CD14-positive monocyte (primary cell): ENCODE results near the gene NRF1. TPM values are rescaled to one million over a fixed set of nuclear protein-coding genes. Genes with fewer than 3 reads are reported as not detected.
A peak's percentile ranks its signal among the peaks of the same experiment; 100 is the strongest.

Experiments
- DNase-seq, 3 donors: peaks; one replicate each; pipeline ENCODE4 v3.0.0-alpha.2; 2011 to 2022
- H2AFZ ChIP-seq: 2 replicates; pipeline ENCODE4 v1.6.0; 2012; ENCODE audit warnings: mild to moderate bottlenecking, low read depth, low read length, inconsistent platforms; ENCODE audit not compliant: insufficient read depth, poor library complexity, severe bottlenecking
- H3K27ac ChIP-seq, 2 donors: 1 replicate in 1 of 2; 2 replicates in 1 of 2; pipeline ENCODE4 v1.5.1; 2012 to 2013; ENCODE audit warnings: low read length in 2 of 2, control low read depth in 1 of 2, inconsistent platforms in 1 of 2, low read depth in 1 of 2, mild to moderate bottlenecking in 1 of 2
- H3K27me3 ChIP-seq, 2 donors: one replicate each; pipeline versions ENCODE4 v1.6.0 to v1.6.1; 2011 to 2013; ENCODE audit warnings: low read length in 2 of 2; ENCODE audit not compliant: control insufficient read depth in 2 of 2, insufficient read depth in 2 of 2
- H3K36me3 ChIP-seq, 2 donors: replicated peaks in 1 of 2; 1 replicate in 1 of 2; 2 replicates in 1 of 2; pipeline versions ENCODE4 v1.5.1 to v1.6.1; 2012 to 2013; ENCODE audit warnings: low read length in 2 of 2, control low read depth in 1 of 2, inconsistent platforms in 1 of 2, mild to moderate bottlenecking in 1 of 2; ENCODE audit not compliant: insufficient read depth in 2 of 2, control insufficient read depth in 1 of 2
- H3K4me1 ChIP-seq, 2 donors: 1 replicate in 1 of 2; 2 replicates in 1 of 2; pipeline versions ENCODE4 v1.5.1 to v1.6.1; 2012 to 2013; ENCODE audit warnings: low read length in 2 of 2, control low read depth in 1 of 2, inconsistent platforms in 1 of 2, mild to moderate bottlenecking in 1 of 2, moderate library complexity in 1 of 2; ENCODE audit not compliant: insufficient read depth in 2 of 2, control insufficient read depth in 1 of 2
- H3K4me2 ChIP-seq: replicated peaks from 2 replicates; pipeline ENCODE3; 2012; ENCODE audit warnings: low read length, moderate library complexity, mild to moderate bottlenecking; ENCODE audit not compliant: poor library complexity, severe bottlenecking; ENCODE audit errors: extremely low read depth
- H3K4me3 ChIP-seq, 3 experiments: fragments of 200-600 bp in 1 of 3; sonication (generic) in 1 of 3; replicated peaks in 1 of 3; 1 replicate in 2 of 3; 2 replicates in 1 of 3; pipeline ENCODE4 v1.5.1; 2011 to 2013; ENCODE audit warnings: low read length in 3 of 3, mild to moderate bottlenecking in 3 of 3, control low read depth in 2 of 3, low read depth in 2 of 3, inconsistent platforms in 1 of 3, moderate library complexity in 1 of 3
- H3K79me2 ChIP-seq: 2 replicates; pipeline ENCODE4 v1.6.0; 2012; ENCODE audit warnings: mild to moderate bottlenecking, control low read depth, inconsistent platforms, low read length, moderate library complexity; ENCODE audit not compliant: insufficient read depth
- H3K9ac ChIP-seq: 2 replicates; pipeline ENCODE4 v1.6.0; 2017; ENCODE audit warnings: low read length, mild to moderate bottlenecking; ENCODE audit not compliant: insufficient read depth, poor library complexity, severe bottlenecking
- H3K9me3 ChIP-seq, 2 donors: replicated peaks in 1 of 2; 1 replicate in 1 of 2; 2 replicates in 1 of 2; pipeline versions ENCODE4 v1.5.1 to v1.6.1; 2012 to 2013; ENCODE audit warnings: low read length in 2 of 2, control low read depth in 1 of 2; ENCODE audit not compliant: control insufficient read depth in 1 of 2, insufficient read depth in 1 of 2
- H4K20me1 ChIP-seq: 2 replicates; pipeline ENCODE4 v1.6.0; 2012; ENCODE audit warnings: mild to moderate bottlenecking, low read length, control low read depth, moderate library complexity; ENCODE audit not compliant: insufficient read depth
- H3K27ac Mint-ChIP-seq, 7 donors: one replicate each; pipeline ENCODE4 v1.8.0; 2020; ENCODE audit warnings: mild to moderate bottlenecking in 7 of 7, mixed read lengths in 7 of 7, moderate library complexity in 6 of 7, inconsistent platforms in 2 of 7
- H3K27me3 Mint-ChIP-seq, 3 donors: one replicate each; pipeline ENCODE4 v1.8.0; 2021 to 2022; ENCODE audit warnings: low read depth in 3 of 3, mild to moderate bottlenecking in 3 of 3, mixed read lengths in 3 of 3, moderate library complexity in 3 of 3, inconsistent platforms in 1 of 3
- H3K36me3 Mint-ChIP-seq, 2 donors: one replicate each; pipeline ENCODE4 v1.8.0; 2020; ENCODE audit warnings: mixed read lengths in 2 of 2, inconsistent platforms in 1 of 2, mild to moderate bottlenecking in 1 of 2
- H3K4me1 Mint-ChIP-seq: one replicate; pipeline ENCODE4 v1.8.0; 2020; ENCODE audit warnings: mild to moderate bottlenecking, mixed read lengths
- H3K4me3 Mint-ChIP-seq, 2 donors: one replicate each; pipeline ENCODE4 v1.8.0; 2020; ENCODE audit warnings: mild to moderate bottlenecking in 2 of 2, mixed read lengths in 2 of 2, moderate library complexity in 1 of 2
- H3K9me3 Mint-ChIP-seq, 7 donors: one replicate each; pipeline ENCODE4 v1.8.0; 2020 to 2022; ENCODE audit warnings: mixed read lengths in 7 of 7, mild to moderate bottlenecking in 6 of 7, moderate library complexity in 6 of 7, inconsistent platforms in 2 of 7
- CTCF ChIP-seq: fragments of 200-600 bp; IDR thresholded peaks from one replicate; pipeline ENCODE4 v1.8.0; 2022; ENCODE audit warnings: antibody characterized with exemption, mild to moderate bottlenecking
- WGBS: methylation state at CpG from one replicate; pipeline ENCODE4 v1.1.5; 2013; ENCODE audit warnings: missing lambda C conversion rate; ENCODE audit not compliant: insufficient coverage; 5-methylcytosine and 5-hydroxymethylcytosine counted together
- intact Hi-C, 2 donors: fragments of 100-400 bp; cut with micrococcal nuclease; formaldehyde crosslinking; loops; one replicate each; pipeline versions ENCODE4 v1.15.0 to v1.15.1; 2023
- polyA plus RNA-seq, 3 donors: library from polyadenylated mRNA; depleted of rRNA in 1 of 3; unstranded in 2 of 3; stranded (reverse) in 1 of 3; fragments of 300-500 nt in 2 of 3; fragments of >200 nt in 1 of 3; fragmentation: Illumina TruSeq in 2 of 3; gene quantifications; 1 replicate in 2 of 3; 2 replicates in 1 of 3; pipeline ENCODE4 v1.2.3, GENCODE V29; 2012 to 2021

Gene NRF1
- polyA plus RNA-seq, 3 donors, result 5.1 to 14.0 (median 7.7) TPM

- Mint-ChIP-seq H3K36me3 (peaks cover 41 to 56% of the 10 kb centered on the region in 2 donors), H3K27me3 (no peaks in the 10 kb centered on the region), H3K27ac (no peak overlapping the region), H3K4me1 (peaks cover 2% of the 10 kb centered on the region), H3K4me3 (no peak overlapping the region), H3K9me3 (no peaks in the 10 kb centered on the region)
- Histone ChIP-seq H3K9me3 (no peaks in the 10 kb centered on the region), H3K4me2 (no peak overlapping the region), H3K4me1 (no peaks in the 10 kb centered on the region), H3K27ac (no peak overlapping the region), H2AFZ (no peak overlapping the region), H3K27me3 (no peaks in the 10 kb centered on the region), H4K20me1 (no peaks in the 10 kb centered on the region), H3K79me2 (no peaks in the 10 kb centered on the region), H3K9ac (no peak overlapping the region), H3K4me3 (no peak overlapping the region), H3K36me3 (peaks cover 5 to 63% of the 10 kb centered on the region in 2 donors)
- WGBS, result 100% methylated on average over 2 of the region's 2 CpGs
- no peak for TF ChIP-seq CTCF
- DNase-seq, result no peak
- intact Hi-C loops, result no loop called here
Observed at GRCh38 chr7:129686063-129686462, 74.5 kb downstream of the NRF1 start.

GRCh38 chr7:129688503-129689222 is 77.1 kb downstream of the NRF1 start:
- DNase-seq, result no peak
- H3K4me3 ChIP-seq, result no peak overlapping the region
- peak overlapping the region in 4 of 7 donors; percentile 21 to 61 (median 41) for H3K27ac Mint-ChIP-seq
- H3K79me2 ChIP-seq, result no peaks in the 10 kb centered on the region
- no peak overlapping the region for H3K4me2 ChIP-seq
- no peaks in the 10 kb centered on the region for H3K27me3 Mint-ChIP-seq
- H3K4me3 Mint-ChIP-seq, result no peak overlapping the region
- WGBS, result no CpG with 5 or more reads among the region's 5 CpGs
- peaks cover 2% of the 10 kb centered on the region for H3K4me1 Mint-ChIP-seq
- H3K27me3 ChIP-seq, result no peaks in the 10 kb centered on the region
- peaks cover 58 to 59% of the 10 kb centered on the region in 2 donors for H3K36me3 Mint-ChIP-seq
- no peaks in the 10 kb centered on the region for H3K9me3 Mint-ChIP-seq
- no peak for TF ChIP-seq CTCF
- H3K9ac ChIP-seq, result no peak overlapping the region
- H4K20me1 ChIP-seq, result no peaks in the 10 kb centered on the region
- intact Hi-C loops, result no loop called here
- H3K36me3 ChIP-seq, result peaks cover 24 to 78% of the 10 kb centered on the region in 2 donors
- H3K27ac ChIP-seq, result no peak overlapping the region
- no peaks in the 10 kb centered on the region for H3K4me1 ChIP-seq
- H2AFZ ChIP-seq, result no peak overlapping the region
- no peaks in the 10 kb centered on the region for H3K9me3 ChIP-seq
